Measurements from ENCODE around the gene ZNF423. TPM values are rescaled to one million over a fixed set of nuclear protein-coding genes. Genes with fewer than 3 reads are reported as not detected.
A peak's percentile ranks its signal among the peaks of the same experiment; 100 is the strongest.

ZNF423 gene
- total and polyA plus RNA-seq, 2 of the 13 experiments (the other 11 are each of a cell fraction or from before 2014, with no cell fraction given) = 0.07 to 0.31 TPM

DNA sequence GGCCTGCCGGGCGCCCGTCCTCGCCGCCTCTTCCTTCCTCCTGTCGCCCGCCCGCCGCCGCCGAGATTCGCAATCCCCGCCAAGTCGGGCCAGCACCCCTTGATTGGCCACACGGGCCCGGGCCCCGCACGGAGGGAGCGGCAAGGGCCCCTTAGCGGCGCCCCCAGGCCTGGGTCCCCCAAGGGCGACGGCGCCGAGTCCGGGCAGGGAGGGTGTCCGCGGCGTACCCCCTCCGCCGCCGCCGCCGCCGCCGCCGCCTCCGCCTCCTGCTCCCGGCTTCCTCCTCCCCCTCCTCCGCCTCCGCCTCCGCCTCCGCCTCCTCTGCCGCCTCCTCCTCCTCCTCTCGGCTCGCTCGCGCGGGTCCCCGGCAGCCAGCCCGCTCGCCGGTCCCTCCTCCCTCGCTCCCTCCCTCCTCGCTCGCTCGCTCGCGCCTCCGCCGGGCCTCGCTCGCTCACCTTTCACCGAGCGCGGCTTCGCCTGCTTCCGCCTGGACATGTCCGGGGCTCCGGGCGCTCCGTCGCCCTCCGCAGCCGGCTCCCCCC lies 561 bp downstream of the ZNF423 start (continued):
- TF ChIP-seq, protein P1, sequence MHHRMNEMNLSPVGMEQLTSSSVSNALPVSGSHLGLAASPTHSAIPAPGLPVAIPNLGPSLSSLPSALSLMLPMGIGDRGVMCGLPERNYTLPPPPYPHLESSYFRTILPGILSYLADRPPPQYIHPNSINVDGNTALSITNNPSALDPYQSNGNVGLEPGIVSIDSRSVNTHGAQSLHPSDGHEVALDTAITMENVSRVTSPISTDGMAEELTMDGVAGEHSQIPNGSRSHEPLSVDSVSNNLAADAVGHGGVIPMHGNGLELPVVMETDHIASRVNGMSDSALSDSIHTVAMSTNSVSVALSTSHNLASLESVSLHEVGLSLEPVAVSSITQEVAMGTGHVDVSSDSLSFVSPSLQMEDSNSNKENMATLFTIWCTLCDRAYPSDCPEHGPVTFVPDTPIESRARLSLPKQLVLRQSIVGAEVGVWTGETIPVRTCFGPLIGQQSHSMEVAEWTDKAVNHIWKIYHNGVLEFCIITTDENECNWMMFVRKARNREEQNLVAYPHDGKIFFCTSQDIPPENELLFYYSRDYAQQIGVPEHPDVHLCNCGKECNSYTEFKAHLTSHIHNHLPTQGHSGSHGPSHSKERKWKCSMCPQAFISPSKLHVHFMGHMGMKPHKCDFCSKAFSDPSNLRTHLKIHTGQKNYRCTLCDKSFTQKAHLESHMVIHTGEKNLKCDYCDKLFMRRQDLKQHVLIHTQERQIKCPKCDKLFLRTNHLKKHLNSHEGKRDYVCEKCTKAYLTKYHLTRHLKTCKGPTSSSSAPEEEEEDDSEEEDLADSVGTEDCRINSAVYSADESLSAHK (CRISPR knock-in tag; IDR thresholded peaks at IDR 0.05; ENCODE audit: borderline replicate concordance) = no peak
- TF ChIP-seq PREB (CRISPR knock-in tag; IDR thresholded peaks at IDR 0.05) = no peak
- TF ChIP-seq DZIP1 (CRISPR knock-in tag; IDR thresholded peaks at IDR 0.05) = no peak
- TF ChIP-seq ZNF160 (CRISPR knock-in tag; IDR thresholded peaks at IDR 0.05) = no peak
- TF ChIP-seq HOXA3 (CRISPR knock-in tag; IDR thresholded peaks at IDR 0.05) = no peak
- TF ChIP-seq, protein P2, sequence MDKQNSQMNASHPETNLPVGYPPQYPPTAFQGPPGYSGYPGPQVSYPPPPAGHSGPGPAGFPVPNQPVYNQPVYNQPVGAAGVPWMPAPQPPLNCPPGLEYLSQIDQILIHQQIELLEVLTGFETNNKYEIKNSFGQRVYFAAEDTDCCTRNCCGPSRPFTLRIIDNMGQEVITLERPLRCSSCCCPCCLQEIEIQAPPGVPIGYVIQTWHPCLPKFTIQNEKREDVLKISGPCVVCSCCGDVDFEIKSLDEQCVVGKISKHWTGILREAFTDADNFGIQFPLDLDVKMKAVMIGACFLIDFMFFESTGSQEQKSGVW (CRISPR knock-in tag; IDR thresholded peaks at IDR 0.05; ENCODE audit: borderline replicate concordance) = no peak
- no peak for TF ChIP-seq JARID2 (CRISPR knock-in tag; IDR thresholded peaks at IDR 0.05; ENCODE audit: insufficient replicate concordance)
- TF ChIP-seq NR2F2 (IDR thresholded peaks at IDR 0.05; ENCODE audit: borderline replicate concordance, low read depth) = no peak
- no peak for TF ChIP-seq JUND (CRISPR knock-in tag; IDR thresholded peaks at IDR 0.05)
- peak; percentile 77 for TF ChIP-seq ZNF777 (CRISPR knock-in tag; IDR thresholded peaks at IDR 0.05)
- no peak for TF ChIP-seq FOXJ3 (CRISPR knock-in tag; IDR thresholded peaks at IDR 0.05; ENCODE audit: borderline replicate concordance)
- TF ChIP-seq ELF3 (CRISPR knock-in tag; IDR thresholded peaks at IDR 0.05) = peak; percentile 47
- TF ChIP-seq ZNF136 (CRISPR knock-in tag; IDR thresholded peaks at IDR 0.05; ENCODE audit: low read depth) = no peak
- no peak for TF ChIP-seq ZBTB8A (CRISPR knock-in tag; IDR thresholded peaks at IDR 0.05; ENCODE audit: borderline replicate concordance, low read depth)
- no peak for TF ChIP-seq EP300 (IDR thresholded peaks at IDR 0.05; ENCODE audit: low read depth in 2 of 2, low read length in 2 of 2)
- no peak for TF ChIP-seq EP300 (CRISPR knock-in tag; IDR thresholded peaks at IDR 0.05; ENCODE audit: borderline replicate concordance)
- TF ChIP-seq SIN3B (IDR thresholded peaks at IDR 0.05; ENCODE audit: low read length) = no peak

Data from HepG2 (cell line).